Measurements from ENCODE around the gene TTC7B.

TTC7B gene

DNA sequence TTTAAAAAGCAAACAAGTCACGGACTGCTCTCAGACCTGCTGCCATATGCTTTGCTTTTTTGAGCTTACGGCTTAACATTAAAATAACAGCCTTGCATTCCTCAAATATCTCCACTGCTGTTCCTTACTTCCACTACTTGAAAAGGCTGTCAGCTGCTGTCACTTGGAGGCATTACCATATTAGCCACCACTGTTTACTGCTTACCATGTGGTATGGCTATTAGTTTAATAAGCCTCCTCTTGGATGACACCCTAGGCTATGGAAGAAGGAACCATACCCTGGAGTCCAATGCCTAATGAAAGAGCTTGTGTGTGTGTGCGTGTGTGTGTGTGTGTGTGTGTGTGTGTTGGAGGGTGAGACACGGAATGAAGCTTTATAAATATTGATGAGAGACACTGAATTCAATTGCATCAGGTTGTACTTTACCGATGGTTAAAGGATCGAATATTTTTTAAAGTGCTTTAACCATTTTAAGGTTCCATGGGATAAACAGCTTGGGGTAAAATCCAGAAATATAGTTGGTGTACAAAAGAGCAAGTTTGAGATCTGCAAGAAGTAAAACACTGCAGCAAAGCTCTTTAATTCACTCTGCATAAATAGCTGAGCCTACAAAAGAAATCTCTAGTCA is 174.5 kb downstream of the TTC7B start:
- DNase-seq, result no peak

DNA sequence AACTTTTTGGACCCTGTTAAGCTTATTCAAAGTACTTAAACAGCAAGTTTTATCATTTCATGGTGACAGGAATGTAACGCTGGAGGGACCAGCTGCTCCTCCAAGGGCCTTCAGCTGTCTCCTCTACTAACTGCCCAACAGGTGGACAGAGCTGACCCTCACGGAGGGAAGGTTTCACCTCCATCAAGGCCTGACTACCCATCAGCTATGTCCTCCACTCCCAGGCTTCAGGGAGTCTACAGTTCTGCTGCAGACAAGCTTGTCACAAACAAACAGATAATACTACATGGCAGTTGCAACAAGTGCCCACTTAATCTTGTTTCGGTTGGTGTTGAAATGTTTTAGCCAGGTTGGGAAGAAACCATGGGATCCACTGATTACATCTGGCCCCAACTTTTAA is 175.1 kb downstream of the TTC7B start:
- DNase-seq, result no peak

DNA sequence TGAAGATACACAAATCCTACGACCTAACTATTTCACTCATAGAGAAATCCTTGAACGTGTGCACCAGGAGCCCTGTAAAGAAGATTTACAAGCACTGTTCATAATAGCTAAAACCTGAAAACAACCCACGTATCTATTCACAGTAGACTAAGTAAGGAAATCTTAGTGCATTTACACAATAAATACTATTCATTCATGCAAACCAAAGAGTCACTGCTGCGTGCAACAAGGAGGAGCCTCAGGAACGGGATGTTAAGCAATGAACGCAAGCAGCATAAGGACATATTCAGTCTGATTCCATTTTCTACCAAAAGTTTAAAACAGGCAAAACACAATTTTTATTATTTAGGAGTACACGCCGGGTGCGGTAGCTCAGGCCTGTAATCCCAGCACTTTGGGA is 176.6 kb downstream of the TTC7B start:
- DNase-seq, result no peak

DNA sequence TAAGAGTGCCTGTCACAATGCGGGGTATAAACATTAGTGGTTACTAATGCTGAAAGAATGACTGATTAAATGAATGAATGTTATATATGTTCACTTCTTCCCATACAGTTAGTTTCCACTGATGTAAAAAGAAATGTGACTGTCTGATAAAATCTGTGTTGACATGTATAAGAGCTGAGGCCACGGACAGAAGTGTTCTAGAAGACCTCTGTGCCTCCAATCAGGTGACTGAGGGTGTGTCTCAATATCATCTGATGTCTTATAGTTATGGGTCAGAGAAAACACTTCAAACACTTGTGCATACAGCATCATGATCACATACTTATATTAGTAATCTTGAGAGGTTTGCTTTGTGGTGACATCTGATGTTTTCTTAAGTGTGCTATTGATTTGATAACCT is 183.4 kb downstream of the TTC7B start:
- no peak for DNase-seq

DNA sequence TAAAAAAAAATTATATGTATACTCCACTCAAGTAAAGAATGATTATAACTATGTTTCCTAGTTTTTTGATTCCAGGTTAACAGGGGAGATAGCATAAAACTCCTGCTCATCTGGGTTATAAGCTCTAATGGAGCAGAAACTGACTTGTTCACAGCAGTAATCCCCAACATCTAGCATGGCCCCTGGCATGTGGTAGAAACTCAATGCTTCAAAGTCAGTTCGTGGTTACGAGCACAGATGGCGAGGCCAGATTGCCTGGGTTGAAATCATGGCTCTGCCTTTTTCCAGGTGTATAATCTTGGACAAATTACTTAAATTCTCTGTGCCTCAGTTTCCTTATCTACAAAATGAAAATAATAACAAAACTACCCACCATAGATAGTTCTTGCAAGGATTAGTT is 183.8 kb downstream of the TTC7B start:
- no peak for DNase-seq

DNA sequence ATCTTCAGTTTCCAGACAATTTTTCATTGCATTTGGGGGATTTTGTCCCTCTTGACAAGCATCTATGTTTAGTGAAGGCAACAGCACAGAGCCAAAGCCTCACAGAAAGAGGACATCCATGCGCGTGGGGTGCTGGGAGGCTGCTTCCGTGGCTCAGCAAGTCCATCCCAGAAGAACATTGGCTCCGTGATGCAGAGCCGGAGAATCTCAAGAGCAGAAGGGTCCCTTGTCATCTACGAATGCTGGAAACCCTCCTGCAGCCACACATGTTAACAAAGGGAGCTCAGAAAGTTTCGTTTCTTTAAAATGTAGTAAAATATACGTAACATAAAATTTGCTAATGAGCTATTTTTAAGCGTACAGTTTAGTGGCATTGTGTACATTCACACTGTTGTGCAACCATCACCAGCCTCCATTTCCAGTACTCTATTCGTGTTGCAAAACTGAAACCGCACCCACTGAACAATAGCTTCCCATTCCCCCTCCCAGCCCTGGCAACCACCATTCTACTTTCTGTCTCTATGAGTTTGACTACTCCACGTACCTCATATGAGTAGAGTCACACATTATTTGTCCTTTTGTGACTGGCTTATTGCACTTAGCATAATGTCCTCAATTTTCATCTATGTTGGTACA is 185.9 kb downstream of the TTC7B start:
- no peak for DNase-seq

DNA sequence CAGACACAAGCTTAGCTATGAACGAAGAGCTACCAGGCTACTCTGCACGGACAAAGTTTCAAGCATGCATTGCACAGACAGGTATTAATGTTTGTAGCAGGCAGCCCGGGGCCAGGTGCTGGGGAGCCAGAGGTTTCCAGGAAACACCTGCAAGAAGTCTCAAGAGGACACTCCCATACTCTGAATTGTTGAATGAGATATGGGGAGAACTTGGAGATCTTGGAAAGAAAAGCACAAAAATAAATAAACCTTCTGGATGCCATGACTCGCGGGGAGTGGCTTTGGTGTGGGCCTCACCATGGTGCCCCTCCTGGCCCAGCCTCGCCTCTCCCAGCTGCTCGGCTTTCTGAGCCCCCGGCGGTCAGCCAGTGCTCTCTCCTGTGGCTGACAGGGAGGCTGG is 186.8 kb downstream of the TTC7B start:
- DNase-seq, result no peak

DNA sequence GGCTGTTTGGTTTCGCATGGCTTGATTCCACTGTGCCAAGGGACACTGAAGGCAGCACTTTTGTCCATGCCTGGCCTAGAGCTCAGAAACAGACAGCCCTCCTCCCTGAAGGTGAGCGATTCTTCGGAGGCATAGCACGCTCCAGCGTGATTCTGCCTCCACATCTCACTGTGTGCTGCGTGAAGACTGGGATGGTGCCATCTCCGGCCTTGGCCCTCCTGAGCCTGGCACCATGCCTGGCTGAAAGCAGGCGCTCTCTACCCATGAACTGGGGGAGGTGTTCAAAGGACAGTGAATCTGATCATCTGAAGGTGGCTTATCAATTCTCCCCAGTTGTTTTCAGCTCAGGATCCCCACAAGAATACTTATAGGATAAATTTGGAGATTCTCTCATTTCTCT is 187.4 kb downstream of the TTC7B start:
- DNase-seq, result no peak

DNA sequence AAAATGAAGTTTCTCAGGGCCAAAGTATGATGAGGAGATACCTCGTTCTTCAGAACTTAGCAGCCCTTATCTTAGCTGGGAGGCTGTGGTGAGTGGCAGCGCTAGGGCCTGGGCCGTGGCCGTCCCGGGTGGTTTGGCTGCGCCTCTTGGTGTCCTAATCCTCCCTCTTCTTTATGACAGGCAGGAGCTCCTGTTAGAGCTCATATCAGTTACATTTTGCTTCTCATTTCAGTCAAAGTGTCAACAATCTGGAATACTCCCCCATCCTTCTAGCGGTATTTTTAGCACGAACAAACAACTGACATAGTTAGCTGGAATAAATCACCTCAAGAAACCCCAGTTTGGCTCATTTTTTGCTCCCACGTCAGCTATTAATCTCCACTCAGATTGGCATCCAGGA is 188.8 kb downstream of the TTC7B start:
- no peak for DNase-seq

DNA sequence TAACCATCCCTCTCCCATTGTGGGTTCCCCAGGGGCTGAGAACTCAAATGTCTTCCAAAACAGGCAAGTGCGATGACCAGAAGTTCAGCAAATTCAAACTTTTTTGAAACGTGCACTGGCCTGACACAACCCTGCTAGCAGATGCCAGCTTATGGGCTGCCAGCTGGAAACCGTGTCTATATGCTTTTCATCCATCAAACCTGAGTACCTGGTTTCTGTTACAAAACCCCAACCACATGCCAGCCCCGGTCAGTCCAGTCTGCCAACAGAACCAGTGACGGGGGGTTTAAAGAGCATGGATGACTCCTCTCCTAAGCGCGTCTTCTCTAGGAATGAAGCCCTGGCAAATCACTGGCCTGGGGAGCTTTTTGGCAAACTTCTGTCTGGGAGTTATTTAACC is 189.7 kb downstream of the TTC7B start:
- DNase-seq, result no peak

DNA sequence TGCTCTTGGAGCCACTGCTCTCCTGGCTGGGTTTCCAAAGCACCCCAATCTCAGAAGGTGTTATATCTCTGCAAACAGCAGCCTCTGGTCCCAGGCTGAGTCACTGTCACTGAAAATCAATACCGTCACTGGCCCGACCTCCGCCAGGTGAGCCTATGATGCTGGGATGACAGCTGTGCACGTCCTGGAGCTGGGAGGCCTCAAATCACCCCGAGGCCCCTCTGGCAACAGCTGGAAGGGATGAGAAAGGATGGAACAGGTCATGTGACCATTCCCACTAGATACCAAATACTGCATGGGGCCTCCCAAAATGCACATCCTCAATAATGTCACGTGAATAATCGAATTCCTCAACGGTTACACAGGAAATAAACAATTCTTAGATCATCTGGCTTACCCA is 190.8 kb downstream of the TTC7B start:
- DNase-seq, result no peak

DNA sequence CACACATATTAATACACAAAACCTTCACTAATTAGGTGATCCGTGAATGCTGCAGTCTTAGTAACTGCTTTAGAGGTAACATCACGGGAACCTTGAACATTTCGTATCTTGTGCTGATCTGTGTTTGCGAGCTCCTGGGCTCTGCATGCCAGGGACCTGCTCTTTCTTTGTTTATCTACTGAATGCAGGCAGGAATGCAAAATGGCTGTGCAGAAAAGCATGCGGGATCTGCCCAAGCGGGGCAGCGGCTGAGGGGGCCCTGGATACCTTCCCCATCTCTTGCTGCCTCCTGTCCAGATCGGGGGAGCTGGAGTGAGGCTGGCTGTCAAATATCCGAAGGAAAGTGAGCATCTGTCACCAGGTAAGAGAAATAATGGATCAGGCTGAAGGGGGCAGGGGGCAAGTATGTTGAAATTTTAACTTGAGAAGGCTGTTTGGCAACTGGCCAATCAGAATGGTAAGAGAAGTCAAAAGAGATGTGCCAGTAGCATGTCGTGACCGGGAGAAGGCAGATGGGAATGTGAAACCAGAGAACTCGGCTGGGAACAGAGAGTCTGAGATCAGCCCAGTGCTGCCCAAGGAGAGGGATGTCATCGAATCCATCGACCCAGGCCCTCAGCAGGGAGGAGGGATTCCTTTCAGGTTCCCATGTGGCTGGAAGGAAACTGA is 191.4 kb downstream of the TTC7B start:
- no peak for DNase-seq

DNA sequence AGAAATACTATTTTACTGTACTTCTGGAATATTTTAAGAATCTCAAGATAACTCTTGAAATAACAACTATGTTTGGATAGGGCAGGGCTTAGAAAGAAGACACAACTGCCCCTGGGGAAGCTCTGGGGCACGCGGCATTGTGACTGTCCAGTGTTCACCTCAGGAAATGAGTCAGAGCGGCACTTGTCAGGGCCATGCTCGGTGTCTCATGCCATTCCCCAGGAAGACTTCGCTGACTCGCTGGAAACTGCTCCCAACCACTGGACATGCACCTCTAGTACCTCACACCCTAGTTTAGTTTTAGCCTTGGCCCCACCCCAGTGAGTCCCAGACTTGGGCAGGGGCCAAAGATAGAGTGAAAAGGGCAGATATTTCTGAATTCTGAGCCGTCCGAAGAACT is 192.0 kb downstream of the TTC7B start:
- no peak for DNase-seq

DNA sequence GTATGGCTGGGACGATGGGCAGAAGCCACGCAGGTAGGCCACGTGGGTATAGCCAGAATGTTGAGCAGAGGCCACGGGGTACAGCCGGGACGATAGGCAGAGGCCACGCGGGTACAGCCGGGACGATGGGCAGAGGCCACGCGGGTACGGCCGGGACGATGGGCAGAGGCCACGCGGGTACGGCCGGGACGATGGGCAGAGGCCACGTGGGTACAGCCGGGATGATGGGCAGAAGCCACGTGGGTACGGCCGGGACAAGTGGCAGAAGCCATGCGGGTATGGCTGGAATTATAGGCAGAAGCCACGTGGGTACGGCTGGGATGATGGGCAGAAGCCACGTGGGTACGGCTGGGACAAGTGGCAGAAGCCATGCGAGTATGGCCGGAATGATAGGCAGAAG is 195.0 kb downstream of the TTC7B start:
- DNase-seq, result no peak

DNA sequence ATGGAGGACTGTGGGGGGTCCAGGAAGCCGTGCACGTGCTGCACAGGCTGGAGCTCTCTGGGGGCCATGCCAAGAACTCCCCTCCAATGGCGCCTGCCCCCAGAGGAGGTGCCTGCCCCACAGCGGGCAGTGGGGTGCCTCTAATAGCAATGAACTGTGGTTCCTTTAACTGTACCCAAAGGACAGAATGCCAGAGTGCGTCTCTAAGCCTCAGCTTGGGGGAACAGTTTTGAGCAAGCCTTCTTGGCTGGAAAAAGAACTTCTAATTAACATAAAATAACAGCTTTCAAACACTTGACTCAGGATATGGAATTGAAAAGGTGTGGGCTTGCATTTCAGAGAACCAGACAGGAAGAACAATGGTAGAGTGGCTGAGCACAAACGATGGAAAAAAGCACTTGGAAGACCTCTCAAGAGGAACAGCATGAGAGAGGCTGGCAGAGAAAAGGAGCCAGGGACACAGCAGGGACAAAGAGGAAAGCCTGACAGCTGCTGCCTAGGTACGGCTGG is 195.6 kb downstream of the TTC7B start:
- DNase-seq, result no peak

DNA sequence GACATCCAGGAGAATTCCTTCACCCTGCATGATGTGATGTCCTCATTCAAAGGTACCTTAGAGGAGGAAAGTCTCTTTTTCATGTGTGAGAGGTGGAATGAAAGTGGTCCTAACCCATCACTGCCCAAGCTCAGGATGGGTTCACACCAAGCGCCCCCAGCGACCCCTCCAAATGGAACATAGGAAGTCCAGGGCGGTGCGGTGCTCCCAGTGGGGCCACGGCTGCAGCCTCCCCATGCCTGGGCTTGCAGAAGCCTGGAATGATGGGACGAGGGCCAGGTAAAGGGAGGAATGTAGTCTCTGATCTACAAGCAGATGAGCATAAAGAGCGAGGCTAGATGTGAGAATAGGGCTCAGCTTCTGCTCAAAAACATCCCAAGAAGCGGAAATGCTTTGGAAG is 196.3 kb downstream of the TTC7B start:
- no peak for DNase-seq

DNA sequence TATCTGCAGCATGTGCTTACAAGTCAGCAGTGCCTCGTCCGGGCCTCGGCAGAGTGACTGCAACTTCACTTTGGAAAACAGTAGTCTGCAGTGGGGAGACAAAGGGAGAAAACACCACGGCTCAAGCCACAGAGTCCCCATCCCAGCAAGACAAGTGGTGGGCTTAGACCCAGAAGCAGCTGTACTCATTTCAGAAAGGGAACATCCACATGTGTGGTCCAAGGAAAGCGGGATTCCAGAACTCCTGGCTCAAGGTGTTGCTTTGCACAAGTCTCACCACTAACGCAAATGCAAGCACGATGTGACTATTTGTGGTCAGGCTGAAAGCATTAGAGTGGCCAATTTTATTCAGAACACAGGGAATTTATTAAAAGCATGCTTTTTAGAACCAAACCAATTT is 198.3 kb downstream of the TTC7B start:
- no peak for DNase-seq

DNA sequence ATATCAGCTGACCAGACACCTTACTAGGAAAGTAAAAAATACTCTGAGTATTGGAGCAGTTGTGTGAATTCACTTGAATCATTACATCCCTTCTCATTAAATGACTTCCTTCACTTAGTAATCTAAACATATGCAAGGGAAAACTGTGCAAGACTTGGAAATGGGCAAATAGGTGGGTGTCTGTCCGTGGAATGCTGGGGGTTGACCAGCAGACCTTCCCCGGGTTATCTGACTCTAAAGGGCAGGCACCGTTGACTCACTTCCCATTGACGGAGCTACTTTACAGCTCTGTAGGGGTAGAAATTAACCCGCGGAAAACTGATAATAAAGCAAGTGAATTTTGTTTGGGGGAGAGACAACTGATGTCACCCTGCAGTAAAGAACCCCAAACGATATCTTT is 199.3 kb downstream of the TTC7B start:
- no peak for DNase-seq

DNA sequence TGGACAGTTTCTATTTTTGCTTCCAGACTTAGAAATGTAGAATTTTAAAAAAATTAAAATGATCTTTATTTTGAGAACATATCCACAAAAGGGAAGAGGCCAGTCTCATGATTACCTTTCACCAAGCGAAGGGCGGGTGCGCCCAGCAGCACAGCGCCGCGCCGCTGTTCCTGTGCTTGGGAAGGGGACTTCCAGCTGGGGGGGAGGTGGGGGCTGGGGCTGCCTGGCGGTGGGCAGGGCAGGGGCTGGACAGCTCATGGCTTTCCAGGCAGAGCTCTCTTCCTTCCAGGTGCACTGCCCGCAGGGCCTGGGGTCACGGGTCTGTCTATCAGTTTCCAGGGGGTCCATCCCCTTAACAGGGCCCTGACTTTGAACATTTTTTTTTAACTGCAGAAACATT is 199.9 kb downstream of the TTC7B start:
- DNase-seq, result no peak

DNA sequence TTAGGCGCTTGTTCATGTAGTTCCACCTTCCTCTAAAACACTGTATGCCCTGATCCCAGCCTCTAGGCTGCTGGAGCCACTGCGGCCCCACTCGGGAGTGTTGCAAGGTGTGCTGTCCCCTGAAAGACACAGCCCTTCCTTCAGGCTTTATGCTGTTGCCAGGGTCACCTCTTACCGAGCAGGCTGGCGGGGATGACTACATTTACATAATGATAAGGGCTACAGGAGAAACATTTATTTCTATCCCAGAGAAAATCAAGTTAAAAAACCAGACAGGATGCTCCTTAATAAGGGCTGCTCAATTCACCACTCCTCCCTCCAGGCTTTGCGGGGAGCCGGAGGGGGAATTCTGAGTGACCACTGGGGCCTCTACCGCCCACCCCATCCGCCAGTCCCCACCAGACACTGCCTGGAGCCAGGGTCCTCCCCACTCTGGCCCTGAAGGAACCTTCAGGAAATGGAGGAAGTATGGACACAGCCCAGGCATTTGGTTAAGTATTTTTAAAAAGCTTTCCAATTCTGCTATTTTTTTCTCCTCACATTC is 200.6 kb downstream of the TTC7B start:
- no peak for DNase-seq

DNA sequence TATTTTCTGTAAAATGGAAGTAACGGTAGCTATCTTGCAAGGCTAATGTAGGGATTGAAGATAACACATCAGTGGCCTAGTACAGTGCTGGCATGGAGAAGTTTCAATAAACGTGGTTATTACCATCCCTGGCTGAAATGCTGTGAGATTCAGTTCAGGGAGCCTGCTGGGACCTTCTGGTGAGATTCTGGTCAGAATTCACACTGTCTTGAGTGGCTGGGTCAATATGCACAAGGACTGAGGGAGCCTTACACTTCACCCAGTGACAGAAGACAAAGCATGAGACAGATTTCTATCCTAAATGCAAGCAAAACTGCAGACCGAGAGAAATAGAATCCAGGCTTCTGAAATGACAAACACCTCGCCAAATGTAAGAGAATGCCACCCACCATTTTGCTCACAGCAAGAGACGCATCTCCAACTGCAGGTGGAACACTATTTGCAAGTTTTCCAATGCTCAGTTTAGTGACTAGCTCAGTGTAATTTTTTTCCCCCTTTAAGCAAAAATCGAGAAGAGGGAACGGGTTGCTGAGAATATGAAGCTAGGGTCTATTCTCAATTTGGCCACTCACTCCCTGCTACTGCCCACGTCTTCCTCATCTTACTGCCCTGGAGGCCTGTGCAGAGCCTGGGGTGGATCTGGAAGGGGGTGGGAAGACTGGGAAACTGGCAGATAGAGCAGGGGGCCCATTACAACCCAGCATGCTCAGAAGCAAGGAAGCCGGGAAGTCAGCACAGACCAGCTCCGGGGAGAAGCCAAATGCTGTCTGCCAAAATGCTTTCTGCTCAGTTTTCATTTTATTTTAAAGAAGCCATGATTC is 201.3 kb downstream of the TTC7B start:
- DNase-seq, result no peak

DNA sequence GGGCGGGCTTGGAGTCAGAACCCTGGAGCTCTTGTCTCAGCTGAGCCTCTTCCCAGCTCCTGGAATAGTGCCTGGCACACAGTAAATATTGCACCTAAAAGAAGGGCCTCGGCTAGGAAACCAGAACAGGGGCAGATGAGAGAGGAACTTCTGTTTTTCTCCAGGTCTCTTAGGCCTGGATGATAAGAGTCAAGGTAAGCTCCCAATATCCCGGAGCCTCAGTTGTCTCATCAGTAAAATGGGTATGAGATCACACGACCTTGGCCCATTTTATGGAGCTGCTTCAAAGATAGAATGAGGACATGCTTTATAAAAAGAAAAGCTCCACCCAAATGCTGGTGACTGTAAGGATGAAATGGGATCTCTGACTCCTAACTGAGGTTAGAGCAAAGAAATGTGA is 202.2 kb downstream of the TTC7B start:
- no peak for DNase-seq

DNA sequence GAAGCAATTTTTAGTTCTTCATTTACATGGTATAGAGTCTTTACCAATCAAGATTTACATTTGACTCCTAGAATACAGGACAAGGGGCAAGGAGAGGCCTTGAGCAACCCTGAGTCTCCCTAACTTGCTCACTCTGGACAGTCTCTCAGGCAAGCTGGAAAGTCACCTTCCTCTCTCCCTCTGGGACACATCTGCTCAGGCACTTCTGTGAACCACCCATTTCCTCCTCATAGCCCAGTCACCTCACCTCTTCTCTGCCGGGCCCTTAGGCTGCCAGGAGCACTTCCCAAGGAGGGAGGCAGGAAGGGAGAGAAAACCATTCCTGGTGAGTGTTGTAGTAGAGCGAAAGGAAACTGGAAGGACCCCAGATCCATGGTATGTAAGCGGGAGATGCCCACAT is 202.8 kb downstream of the TTC7B start:
- no peak for DNase-seq
